Midbrain (tissue), 1 donor: ENCODE measurements around the gene ISG15.

Experiments used
- DNase-seq: peaks from one replicate; lab custom pipeline; 2025; lab: John Stamatoyannopoulos, UW

The ISG15 gene

GRCh38 chr1:1030867-1031658, 17.8 kb downstream of the ISG15 start:
- DNase-seq: peak; percentile 19

- no peak for DNase-seq
These were observed 18.4 kb downstream of the ISG15 start for GRCh38 chr1:1031659-1032235.

GRCh38 chr1:1032424-1032823, 19.1 kb downstream of the ISG15 start:
- no peak for DNase-seq

- peak; percentile 86 for DNase-seq
These were observed 19.8 kb downstream of the ISG15 start for GRCh38 chr1:1033009-1033587.

- no peak for DNase-seq
These were observed 20.6 kb downstream of the ISG15 start for GRCh38 chr1:1033731-1034438.

GRCh38 chr1:1034439-1034781, 21.1 kb downstream of the ISG15 start:
- no peak for DNase-seq

- DNase-seq: no peak
These were observed 22.1 kb downstream of the ISG15 start for GRCh38 chr1:1035291-1035943.

- no peak for DNase-seq
These were observed 24.4 kb downstream of the ISG15 start for GRCh38 chr1:1037366-1038327.

- DNase-seq: no peak
These were observed 25.4 kb downstream of the ISG15 start for GRCh38 chr1:1038694-1039093.

GRCh38 chr1:1039145-1039910, 26.0 kb downstream of the ISG15 start:
- no peak for DNase-seq

GRCh38 chr1:1040004-1040991, 27.0 kb downstream of the ISG15 start:
- DNase-seq: peak; percentile 78

- no peak for DNase-seq
These were observed 27.8 kb downstream of the ISG15 start for GRCh38 chr1:1041092-1041523.

GRCh38 chr1:1041873-1042272, 28.6 kb downstream of the ISG15 start:
- no peak for DNase-seq

GRCh38 chr1:1042835-1043234, 29.5 kb downstream of the ISG15 start:
- no peak for DNase-seq

- no peak for DNase-seq
These were observed 30.1 kb downstream of the ISG15 start for GRCh38 chr1:1043411-1043810.

- no peak for DNase-seq
These were observed 30.6 kb downstream of the ISG15 start for GRCh38 chr1:1043921-1044320.

- no peak for DNase-seq
These were observed 31.3 kb downstream of the ISG15 start for GRCh38 chr1:1044455-1045078.

- DNase-seq: no peak
These were observed 31.8 kb downstream of the ISG15 start for GRCh38 chr1:1045129-1045528.

GRCh38 chr1:1046243-1046642, 32.9 kb downstream of the ISG15 start:
- no peak for DNase-seq
